Gastrocnemius medialis (tissue), 4 donors: ENCODE measurements around the gene SAMD3.

Experiments
- POLR2A ChIP-seq, 2 donors: fragments of 450-650 bp; IDR thresholded peaks; one replicate each; pipeline ENCODE4 v1.6.1; 2017; ENCODE audit warnings: antibody characterized with exemption in 2 of 2, mild to moderate bottlenecking in 2 of 2, moderate library complexity in 2 of 2
- TF ChIP-seq, protein P1 (sequence below), 5 experiments: fragments of 450-650 bp in 3 of 5; fragments of 200-600 bp in 2 of 5; sonication (generic) in 2 of 5; IDR thresholded peaks in 4 of 5; conservative IDR thresholded peaks in 1 of 5; 1 replicate in 4 of 5; 2 replicates in 1 of 5; pipeline ENCODE4 v1.5.1; 2016 to 2019; ENCODE audit warnings: antibody characterized with exemption in 5 of 5, mild to moderate bottlenecking in 3 of 5, moderate library complexity in 3 of 5

DNA sequence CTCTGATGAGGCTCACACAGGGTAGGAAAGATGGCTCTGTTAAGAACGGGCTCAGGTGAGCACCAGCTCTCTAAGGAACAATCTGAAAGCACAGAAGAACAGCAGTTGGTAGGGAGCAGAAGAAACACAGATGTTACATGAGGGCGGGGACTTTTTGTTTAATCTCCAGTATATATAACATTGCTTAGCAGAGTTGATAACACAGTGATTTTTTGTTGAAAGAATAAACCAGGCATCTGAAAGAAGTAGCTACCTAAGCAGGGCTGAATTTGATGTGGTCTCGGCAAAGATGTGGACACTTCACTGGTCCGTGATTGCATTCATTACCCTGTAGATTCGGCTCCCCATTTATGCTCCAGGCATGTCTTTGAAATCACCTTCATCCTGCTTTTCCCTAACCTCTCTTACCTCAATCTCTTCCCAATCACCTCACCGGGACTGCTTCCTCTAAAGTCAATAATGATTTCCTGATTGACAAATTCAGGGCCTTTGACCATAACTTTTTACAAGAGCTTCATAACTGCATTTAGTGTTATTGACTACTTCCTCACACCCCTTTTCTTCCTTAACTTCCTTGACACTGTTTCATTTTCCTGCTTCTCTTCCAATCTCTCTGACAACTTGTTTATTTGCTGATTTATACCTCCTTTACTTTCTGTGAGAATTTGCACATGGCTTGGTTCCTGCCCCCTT, 34.4 kb downstream of the SAMD3 start:
- TF ChIP-seq, protein P1, sequence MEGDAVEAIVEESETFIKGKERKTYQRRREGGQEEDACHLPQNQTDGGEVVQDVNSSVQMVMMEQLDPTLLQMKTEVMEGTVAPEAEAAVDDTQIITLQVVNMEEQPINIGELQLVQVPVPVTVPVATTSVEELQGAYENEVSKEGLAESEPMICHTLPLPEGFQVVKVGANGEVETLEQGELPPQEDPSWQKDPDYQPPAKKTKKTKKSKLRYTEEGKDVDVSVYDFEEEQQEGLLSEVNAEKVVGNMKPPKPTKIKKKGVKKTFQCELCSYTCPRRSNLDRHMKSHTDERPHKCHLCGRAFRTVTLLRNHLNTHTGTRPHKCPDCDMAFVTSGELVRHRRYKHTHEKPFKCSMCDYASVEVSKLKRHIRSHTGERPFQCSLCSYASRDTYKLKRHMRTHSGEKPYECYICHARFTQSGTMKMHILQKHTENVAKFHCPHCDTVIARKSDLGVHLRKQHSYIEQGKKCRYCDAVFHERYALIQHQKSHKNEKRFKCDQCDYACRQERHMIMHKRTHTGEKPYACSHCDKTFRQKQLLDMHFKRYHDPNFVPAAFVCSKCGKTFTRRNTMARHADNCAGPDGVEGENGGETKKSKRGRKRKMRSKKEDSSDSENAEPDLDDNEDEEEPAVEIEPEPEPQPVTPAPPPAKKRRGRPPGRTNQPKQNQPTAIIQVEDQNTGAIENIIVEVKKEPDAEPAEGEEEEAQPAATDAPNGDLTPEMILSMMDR (IDR thresholded peaks at IDR 0.05 in 4 of 5, conservative IDR thresholded peaks at IDR 0.05 in 1 of 5), result no peak
- TF ChIP-seq POLR2A (IDR thresholded peaks at IDR 0.05), result no peak
